ENCODE measurements around the gene KIF3B. TPM values are rescaled to one million over a fixed set of nuclear protein-coding genes. Genes with fewer than 3 reads are reported as not detected.

The KIF3B gene
- total and polyA plus RNA-seq, 12 donors = 8.4 to 62.1 (median 28.6) TPM

DNA sequence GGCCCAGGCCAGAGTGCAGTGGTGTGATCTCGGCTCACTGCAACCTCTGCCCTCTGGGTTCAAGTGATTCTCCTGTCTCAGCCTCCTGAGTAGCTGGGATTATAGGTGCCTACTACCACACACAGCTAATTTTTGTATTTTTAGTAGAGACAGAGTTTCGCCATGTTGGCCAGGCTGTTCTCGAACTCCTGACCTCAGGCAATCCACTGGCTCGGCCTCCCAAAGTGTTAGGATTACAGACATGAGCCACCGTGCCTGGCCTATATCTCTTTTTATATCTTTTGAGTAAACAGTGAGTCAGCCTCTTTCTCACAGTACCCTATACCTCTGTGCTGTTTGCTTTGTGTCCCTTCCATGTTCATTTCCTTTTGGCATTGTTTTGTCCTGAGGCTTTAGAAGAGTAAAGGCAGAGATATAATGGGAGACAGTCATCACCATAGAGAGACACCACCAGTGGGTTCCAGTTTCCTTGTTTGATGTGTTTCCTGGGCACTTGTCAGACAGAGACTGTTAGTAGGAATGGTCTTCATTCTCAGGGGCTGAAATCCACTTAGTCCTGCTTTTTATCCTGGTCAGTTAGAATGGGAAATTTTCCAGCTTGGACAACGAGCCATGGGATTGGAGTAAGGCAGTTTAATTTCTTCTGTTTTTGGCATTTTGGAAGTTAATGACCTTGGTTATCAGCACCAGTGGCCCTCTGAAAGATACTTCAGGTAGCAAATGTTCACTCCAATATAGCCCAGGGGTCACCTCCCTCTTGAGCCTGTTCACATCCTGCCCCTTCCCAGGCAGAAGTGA is 48.5 kb downstream of the KIF3B start:
- WGBS, 4 donors = 75 to 81% (median 79%) methylated on average over 6 of the region's 6 CpGs
- no peak for DNase-seq
- no peaks in the 10 kb centered on the region for H3K27me3 ChIP-seq
- intact Hi-C loops (cut with DNase I) = no loop called here
- TF ChIP-seq, protein P1, sequence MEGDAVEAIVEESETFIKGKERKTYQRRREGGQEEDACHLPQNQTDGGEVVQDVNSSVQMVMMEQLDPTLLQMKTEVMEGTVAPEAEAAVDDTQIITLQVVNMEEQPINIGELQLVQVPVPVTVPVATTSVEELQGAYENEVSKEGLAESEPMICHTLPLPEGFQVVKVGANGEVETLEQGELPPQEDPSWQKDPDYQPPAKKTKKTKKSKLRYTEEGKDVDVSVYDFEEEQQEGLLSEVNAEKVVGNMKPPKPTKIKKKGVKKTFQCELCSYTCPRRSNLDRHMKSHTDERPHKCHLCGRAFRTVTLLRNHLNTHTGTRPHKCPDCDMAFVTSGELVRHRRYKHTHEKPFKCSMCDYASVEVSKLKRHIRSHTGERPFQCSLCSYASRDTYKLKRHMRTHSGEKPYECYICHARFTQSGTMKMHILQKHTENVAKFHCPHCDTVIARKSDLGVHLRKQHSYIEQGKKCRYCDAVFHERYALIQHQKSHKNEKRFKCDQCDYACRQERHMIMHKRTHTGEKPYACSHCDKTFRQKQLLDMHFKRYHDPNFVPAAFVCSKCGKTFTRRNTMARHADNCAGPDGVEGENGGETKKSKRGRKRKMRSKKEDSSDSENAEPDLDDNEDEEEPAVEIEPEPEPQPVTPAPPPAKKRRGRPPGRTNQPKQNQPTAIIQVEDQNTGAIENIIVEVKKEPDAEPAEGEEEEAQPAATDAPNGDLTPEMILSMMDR (IDR thresholded peaks at IDR 0.05) = no peak
- no peak for TF ChIP-seq POLR2A (IDR thresholded peaks at IDR 0.05)
- no peak overlapping the region for H3K27ac ChIP-seq
- no peaks in the 10 kb centered on the region for H3K4me1 ChIP-seq (replicated peaks in 1 of 2)
- H3K36me3 ChIP-seq (replicated peaks in 1 of 2) = peaks cover 0 to 11% of the 10 kb centered on the region in 2 donors
- no peaks in the 10 kb centered on the region for H3K9me3 ChIP-seq (replicated peaks in 1 of 3)
- H3K4me3 ChIP-seq = no peak overlapping the region

GRCh38 chr20:32326504-32326845 is 49.0 kb downstream of the KIF3B start:
- WGBS, 4 donors = 67 to 71% (median 69%) methylated on average over 1 of the region's 1 CpG
- H3K4me3 ChIP-seq = no peak overlapping the region
- no peaks in the 10 kb centered on the region for H3K27me3 ChIP-seq
- intact Hi-C loops (cut with DNase I) = no loop called here
- peaks cover 0 to 17% of the 10 kb centered on the region in 2 donors for H3K36me3 ChIP-seq (replicated peaks in 1 of 2)
- H3K4me1 ChIP-seq (replicated peaks in 1 of 2) = no peaks in the 10 kb centered on the region
- no peak overlapping the region for H3K27ac ChIP-seq
- no peak for DNase-seq
- TF ChIP-seq, protein P1 (IDR thresholded peaks at IDR 0.05) = no peak
- TF ChIP-seq POLR2A (IDR thresholded peaks at IDR 0.05) = no peak
- no peaks in the 10 kb centered on the region for H3K9me3 ChIP-seq (replicated peaks in 1 of 3)

- 88 to 93% (median 91%) methylated on average over 9 of the region's 9 CpGs for WGBS, 4 donors
- Histone ChIP-seq H3K4me1 (replicated peaks in 1 of 2) (no peaks in the 10 kb centered on the region), H3K9me3 (replicated peaks in 1 of 3) (no peaks in the 10 kb centered on the region), H3K27me3 (no peaks in the 10 kb centered on the region), H3K27ac (no peak overlapping the region), H3K36me3 (replicated peaks in 1 of 2) (peaks cover 0 to 24% of the 10 kb centered on the region in 2 donors), H3K4me3 (no peak overlapping the region)
- intact Hi-C loops (cut with DNase I) = no loop called here
- TF ChIP-seq, protein P1 (IDR thresholded peaks at IDR 0.05) = no peak
- no peak for TF ChIP-seq POLR2A (IDR thresholded peaks at IDR 0.05)
- no peak for DNase-seq
Observed at GRCh38 chr20:32327087-32327681, 49.7 kb downstream of the KIF3B start.

- H3K27me3 ChIP-seq = no peaks in the 10 kb centered on the region
- no peak overlapping the region for H3K27ac ChIP-seq
- intact Hi-C loops (cut with DNase I) = loop anchor here in 1 of 2 donors (10.0 kb wide), 3 partner anchors 125 to 325 kb away; no protein-coding TSS in a partner anchor
- TF ChIP-seq, protein P1 (IDR thresholded peaks at IDR 0.05) = no peak
- no peak for TF ChIP-seq POLR2A (IDR thresholded peaks at IDR 0.05)
- H3K4me1 ChIP-seq (replicated peaks in 1 of 2) = peaks cover 3 to 9% of the 10 kb centered on the region in 2 donors
- H3K4me3 ChIP-seq = no peak overlapping the region
- WGBS, 4 donors = 79 to 90% (median 87%) methylated on average over 7 of the region's 7 CpGs
- H3K9me3 ChIP-seq (replicated peaks in 1 of 3) = no peaks in the 10 kb centered on the region
- no peak for DNase-seq
- peaks cover 0 to 24% of the 10 kb centered on the region in 2 donors for H3K36me3 ChIP-seq (replicated peaks in 1 of 2)
Observed at GRCh38 chr20:32329817-32330554, 52.5 kb downstream of the KIF3B start.

Measured in adrenal gland (tissue), 12 donors.